Ovary (tissue), 9 donors: Measurements from ENCODE around the gene SLC3A2. TPM values are rescaled to one million over a fixed set of nuclear protein-coding genes. Genes with fewer than 3 reads are reported as not detected.

Source experiments
- DNase-seq, 5 donors: peaks; one replicate each; pipeline ENCODE4 v3.0.0-alpha.2; 2019 to 2020
- H3K27ac ChIP-seq, 2 donors: fragments of 200-600 bp; one replicate each; pipeline versions ENCODE4 v1.5.1 to v1.8.0; 2019 to 2022
- H3K27me3 ChIP-seq: fragments of 200-600 bp; one replicate; pipeline ENCODE4 v1.8.0; 2022
- H3K36me3 ChIP-seq: fragments of 200-600 bp; sonication (generic); one replicate; pipeline ENCODE4 v1.5.1; 2019
- H3K4me1 ChIP-seq: one replicate; pipeline ENCODE4 v1.8.1; 2013; ENCODE audit warnings: mild to moderate bottlenecking, moderate library complexity; ENCODE audit not compliant: insufficient read depth
- H3K4me3 ChIP-seq: fragments of 200-600 bp; sonication (generic); one replicate; pipeline ENCODE4 v1.5.1; 2017
- H3K9me3 ChIP-seq, 2 donors: fragments of 200-600 bp in 1 of 2; sonication (generic) in 1 of 2; one replicate each; pipeline versions ENCODE4 v1.5.1 to v1.8.1; 2013 to 2019; ENCODE audit warnings: mild to moderate bottlenecking in 1 of 2, moderate library complexity in 1 of 2
- CTCF ChIP-seq, 3 donors: fragments of 450-650 bp in 2 of 3; fragments of 200-600 bp in 1 of 3; IDR thresholded peaks; one replicate each; pipeline versions ENCODE4 v1.5.1 to v1.8.0; 2016 to 2022; ENCODE audit warnings: antibody characterized with exemption in 3 of 3, mild to moderate bottlenecking in 1 of 3
- EP300 ChIP-seq: sonication (generic); formaldehyde crosslinking; IDR thresholded peaks from one replicate; pipeline ENCODE4 v1.6.1; 2017; ENCODE audit warnings: antibody characterized with exemption
- POLR2A ChIP-seq: fragments of 450-650 bp; IDR thresholded peaks from one replicate; pipeline ENCODE4 v1.6.1; 2017; ENCODE audit warnings: antibody characterized with exemption, mild to moderate bottlenecking, moderate library complexity
- WGBS, 3 donors: extraction: QIAGEN DNeasy Blood & Tissue Kit in 1 of 3; methylation state at CpG; one replicate each; pipeline versions ENCODE4 v1.1.5 to v1.1.7; 2013 to 2017; 5-methylcytosine and 5-hydroxymethylcytosine counted together
- intact Hi-C, 4 donors: fragments of 100-400 bp; cut with DNase I; formaldehyde crosslinking; loops; one replicate each; pipeline versions ENCODE4 v1.11.0 to v1.15.1; 2022 to 2023
- polyA plus RNA-seq, 2 donors: library from polyadenylated mRNA; stranded (reverse); fragments of 200-250 nt in 1 of 2; fragments of 350-450 nt in 1 of 2; fragmentation: Illumina TruSeq in 1 of 2; extraction: RNeasy Lipid Tissue Mini Kit (QIAGEN cat#74804) in 1 of 2; gene quantifications; one replicate each; pipeline ENCODE4 v1.2.3, GENCODE V29; 2013 to 2014
- total RNA-seq, 7 donors: library from RNA; depleted of rRNA in 2 of 7; stranded (reverse); fragments of >200 nt in 2 of 7; fragmentation: NEBNext Ultra II Directional in 3 of 7; extraction: Animal tissue kit (Norgen Biotek cat#: 25700) in 3 of 7; gene quantifications; one replicate each; pipeline versions ENCODE4 v1.1.0 to v1.2.4, GENCODE V29; 2016 to 2023
- donor health status: DM: no; HTN: no; CAD: no; lungs with moderate emphysema.
- donor health status: DM: no; HTN: no; CAD: no.
- donor health status: Bipolar disorder and iron deficiency.
- donor health status: DM: yes; HTN: yes; CAD: no.
- donor health status: DM: no; HTN: no; CAD: no.
- donor health status: DM: yes; HTN: yes; CAD: no.

The SLC3A2 gene
- total and polyA plus RNA-seq, 9 donors = 69.0 to 430 (median 97.7) TPM

GRCh38 chr11:62854825-62855570 lies 25.7 kb upstream of the SLC3A2 start:
- Histone ChIP-seq H3K4me3 (peak overlapping the region; percentile 94), H3K27me3 (no peaks in the 10 kb centered on the region), H3K36me3 (no peaks in the 10 kb centered on the region), H3K4me1 (peaks cover 6% of the 10 kb centered on the region), H3K9me3 (no peaks in the 10 kb centered on the region), H3K27ac (peak overlapping the region in 1 of 2 donors; percentile 37)
- 2 to 3% (median 2%) methylated on average over 15 of the region's 15 CpGs for WGBS, 3 donors
- intact Hi-C loops = loop anchor here in 1 of 4 donors (10.0 kb wide), 1 partner anchor 460 kb away; no protein-coding TSS in a partner anchor
- no peak for DNase-seq
- TF ChIP-seq POLR2A = no peak
- no peak for TF ChIP-seq EP300

GRCh38 chr11:62855571-62856332 lies 24.9 kb upstream of the SLC3A2 start:
- peak overlapping the region; percentile 94 for H3K4me3 ChIP-seq
- H3K27me3 ChIP-seq = no peaks in the 10 kb centered on the region
- H3K4me1 ChIP-seq = peaks cover 6% of the 10 kb centered on the region
- no peaks in the 10 kb centered on the region for H3K9me3 ChIP-seq
- TF ChIP-seq EP300 (no peak), CTCF (IDR thresholded peaks at IDR 0.05) (no peak), POLR2A (peak; percentile 96)
- H3K27ac ChIP-seq = peak overlapping the region in 1 of 2 donors; percentile 46
- 0 to 1% (median 0%) methylated on average over 54 of the region's 54 CpGs for WGBS, 3 donors
- intact Hi-C loops = loop anchor here in 1 of 4 donors (10.0 kb wide), 1 partner anchor 461 kb away; no protein-coding TSS in a partner anchor
- no peaks in the 10 kb centered on the region for H3K36me3 ChIP-seq
- DNase-seq = peak; percentile 96 to 99 (median 97)

GRCh38 chr11:62856333-62856895 lies 24.3 kb upstream of the SLC3A2 start:
- intact Hi-C loops = loop anchor here in 1 of 4 donors (10.0 kb wide), 1 partner anchor 462 kb away; no protein-coding TSS in a partner anchor
- Histone ChIP-seq H3K9me3 (no peaks in the 10 kb centered on the region), H3K27ac (peak overlapping the region in 1 of 2 donors; percentile 46), H3K36me3 (no peaks in the 10 kb centered on the region), H3K27me3 (no peaks in the 10 kb centered on the region), H3K4me3 (peak overlapping the region; percentile 94), H3K4me1 (peaks cover 6% of the 10 kb centered on the region)
- 3 to 7% (median 5%) methylated on average over 20 of the region's 20 CpGs for WGBS, 3 donors
- no peak for DNase-seq
- TF ChIP-seq CTCF (IDR thresholded peaks at IDR 0.05) (no peak), EP300 (no peak), POLR2A (no peak)

GRCh38 chr11:62857541-62857982 lies 23.1 kb upstream of the SLC3A2 start:
- H3K27ac ChIP-seq = no peak overlapping the region

More at GRCh38 chr11:62857541-62857982, 23.1 kb upstream of the SLC3A2 start:
- H3K27me3 ChIP-seq = no peaks in the 10 kb centered on the region
- H3K4me3 ChIP-seq = no peak overlapping the region
- peaks cover 6% of the 10 kb centered on the region for H3K4me1 ChIP-seq
- H3K36me3 ChIP-seq = no peaks in the 10 kb centered on the region
- intact Hi-C loops = loop anchor here in 1 of 4 donors (10.0 kb wide), 1 partner anchor 463 kb away; no protein-coding TSS in a partner anchor
- TF ChIP-seq CTCF (IDR thresholded peaks at IDR 0.05) (no peak), POLR2A (no peak), EP300 (no peak)
- WGBS, 3 donors = 69 to 87% (median 76%) methylated on average over 2 of the region's 2 CpGs
- DNase-seq = no peak
- H3K9me3 ChIP-seq = no peaks in the 10 kb centered on the region
